NT2/D1 (cell line): ENCODE results near the gene MRTFA.

ENCODE experiments used
- DNase-seq: peaks from one replicate; pipeline ENCODE4 v3.0.0-alpha.2; 2011; ENCODE audit warnings: low read depth, low spot score
- H3K27me3 ChIP-seq: 2 replicates; pipeline ENCODE4 v1.6.0; 2011; ENCODE audit warnings: mild to moderate bottlenecking; ENCODE audit not compliant: insufficient read length, insufficient read depth
- H3K36me3 ChIP-seq: 2 replicates; pipeline ENCODE4 v1.6.1; 2011; ENCODE audit warnings: mild to moderate bottlenecking, low read length, mixed read lengths; ENCODE audit not compliant: insufficient read depth, insufficient read length
- H3K4me1 ChIP-seq: 2 replicates; pipeline ENCODE4 v1.5.1; 2011; ENCODE audit not compliant: insufficient read depth, insufficient read length
- H3K4me3 ChIP-seq: 2 replicates; pipeline ENCODE4 v1.5.1; 2011; ENCODE audit warnings: low read depth; ENCODE audit not compliant: insufficient read length
- H3K9ac ChIP-seq: 2 replicates; pipeline ENCODE4 v1.6.0; 2011; ENCODE audit warnings: low read depth; ENCODE audit not compliant: insufficient read length
- H3K9me3 ChIP-seq: 2 replicates; pipeline ENCODE4 v1.5.1; 2011; ENCODE audit warnings: mild to moderate bottlenecking, low read length; ENCODE audit not compliant: insufficient read depth
- SUZ12 ChIP-seq: IDR thresholded peaks from 2 replicates; pipeline ENCODE4 v1.6.1; 2011; ENCODE audit not compliant: insufficient read length, insufficient read depth; ENCODE audit errors: extremely low read depth
- YY1 ChIP-seq: IDR thresholded peaks from 2 replicates; pipeline ENCODE4 v1.6.1; 2011; ENCODE audit not compliant: insufficient read length, insufficient read depth
- ZNF274 ChIP-seq: IDR thresholded peaks from 2 replicates; pipeline ENCODE4 v1.6.1; 2011; ENCODE audit warnings: mild to moderate bottlenecking, low read depth, low read length

The MRTFA gene

GRCh38 chr22:40671369-40671768 lies 34.9 kb upstream of the MRTFA start:
- no peak for DNase-seq
- Histone ChIP-seq H3K36me3 (no peaks in the 10 kb centered on the region), H3K9me3 (no peaks in the 10 kb centered on the region), H3K9ac (no peak overlapping the region), H3K27me3 (no peaks in the 10 kb centered on the region), H3K4me3 (no peak overlapping the region), H3K4me1 (no peaks in the 10 kb centered on the region)
- TF ChIP-seq ZNF274 (no peak), SUZ12 (no peak), YY1 (no peak)

DNA sequence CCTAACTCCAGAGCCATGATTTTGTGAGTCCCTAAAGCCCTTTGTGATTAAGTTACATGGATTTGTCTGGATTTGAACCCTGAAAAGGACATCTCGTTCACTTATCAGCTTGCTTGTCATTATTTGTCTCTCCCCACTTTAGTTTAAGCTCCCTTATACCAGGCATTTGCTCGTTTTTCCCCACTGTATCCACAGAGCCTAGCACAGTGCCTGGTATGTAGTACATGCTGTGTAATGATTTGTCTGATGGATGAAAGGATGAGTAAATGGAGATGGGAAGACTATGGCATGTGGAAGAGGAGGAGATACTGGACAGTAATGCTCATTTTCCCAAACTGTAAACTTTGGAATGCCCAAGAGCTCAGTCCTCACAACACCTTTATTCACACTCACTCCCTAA lies 33.5 kb upstream of the MRTFA start:
- DNase-seq = no peak
- H3K9me3 ChIP-seq = no peaks in the 10 kb centered on the region
- no peaks in the 10 kb centered on the region for H3K4me1 ChIP-seq
- no peak for TF ChIP-seq ZNF274
- no peak for TF ChIP-seq YY1
- TF ChIP-seq SUZ12 = no peak
- H3K36me3 ChIP-seq = no peaks in the 10 kb centered on the region
- H3K9ac ChIP-seq = no peak overlapping the region
- no peak overlapping the region for H3K4me3 ChIP-seq
- H3K27me3 ChIP-seq = no peaks in the 10 kb centered on the region

DNA sequence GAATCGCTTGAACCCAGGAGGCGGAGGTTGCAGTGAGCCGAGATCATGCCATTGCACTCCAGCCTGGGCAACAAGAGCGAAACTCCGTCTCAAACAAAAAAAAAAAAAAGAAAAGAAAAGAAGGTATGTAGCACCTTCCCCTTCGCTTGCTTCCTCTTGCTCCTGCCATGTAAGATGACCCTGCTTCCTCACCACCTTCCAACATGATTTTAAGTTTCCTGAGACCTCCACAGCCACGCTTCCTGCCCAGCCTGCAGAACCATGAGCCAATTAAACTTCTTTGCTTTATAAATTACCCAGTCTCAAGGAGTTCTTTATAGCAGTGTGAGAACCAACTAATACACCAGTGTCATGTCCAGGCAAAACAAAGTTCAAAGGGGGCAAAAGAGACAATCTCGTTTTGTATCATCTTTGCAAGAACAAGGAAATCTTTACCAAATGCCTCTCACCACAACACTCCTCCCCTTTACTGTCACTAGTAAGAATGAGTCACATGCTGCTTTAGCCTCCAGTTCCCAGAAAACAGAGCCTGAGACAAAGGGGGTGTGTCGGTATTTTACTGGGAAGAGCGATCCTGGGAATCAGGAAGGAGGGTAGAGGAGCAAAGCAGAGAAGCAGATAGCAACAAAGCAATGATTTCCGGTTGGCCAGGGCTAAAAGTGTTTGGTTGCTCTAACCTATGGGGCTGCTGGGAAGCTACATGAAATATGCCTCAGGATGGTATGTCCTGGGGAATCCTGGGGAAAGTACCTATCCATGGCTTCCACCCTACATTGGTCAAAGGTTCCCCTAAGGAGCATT lies 32.3 kb upstream of the MRTFA start:
- no peak for TF ChIP-seq ZNF274
- no peak for TF ChIP-seq YY1
- TF ChIP-seq SUZ12 = no peak
- no peak for DNase-seq
- no peaks in the 10 kb centered on the region for H3K36me3 ChIP-seq

DNA sequence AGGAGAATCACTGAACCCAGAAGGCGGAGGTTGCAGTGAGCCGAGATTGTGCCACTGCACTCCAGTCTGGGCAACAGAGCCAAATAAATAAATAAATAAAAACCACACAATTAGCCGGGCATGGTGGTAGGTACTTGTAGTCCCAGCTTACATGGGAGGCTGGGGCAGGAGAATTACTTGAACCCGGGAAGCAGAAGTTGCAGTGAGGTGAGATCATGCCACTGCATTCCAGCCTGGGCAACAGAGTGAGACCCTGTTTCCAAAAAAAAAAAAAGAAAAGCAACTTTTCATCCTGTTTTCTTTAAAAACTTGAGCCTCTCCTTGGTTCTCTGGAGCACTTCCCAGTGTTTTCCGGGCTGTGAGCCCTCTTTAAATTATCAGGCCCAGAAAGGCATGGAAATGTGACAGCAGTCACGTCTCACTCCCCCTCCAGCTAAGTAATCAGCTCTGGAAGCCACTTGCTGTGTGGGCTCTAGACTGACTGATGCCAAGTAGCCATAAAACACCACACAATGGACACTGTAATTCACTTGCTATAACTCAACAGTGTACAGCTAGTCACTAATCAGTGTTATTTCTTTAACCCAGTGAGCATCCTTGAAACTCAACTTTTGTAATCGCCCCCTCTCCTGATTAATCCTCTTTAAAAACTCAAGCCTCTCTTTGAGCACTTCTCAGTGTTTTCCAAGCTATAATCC lies 29.8 kb upstream of the MRTFA start:
- Histone ChIP-seq H3K4me1 (no peaks in the 10 kb centered on the region), H3K9me3 (no peaks in the 10 kb centered on the region), H3K4me3 (no peak overlapping the region), H3K27me3 (no peaks in the 10 kb centered on the region), H3K9ac (no peak overlapping the region), H3K36me3 (no peaks in the 10 kb centered on the region)
- no peak for DNase-seq
- no peak for TF ChIP-seq YY1
- TF ChIP-seq SUZ12 = no peak
- no peak for TF ChIP-seq ZNF274

More for the DNA sequence above, 32.3 kb upstream of the MRTFA start:
- no peaks in the 10 kb centered on the region for H3K9me3 ChIP-seq
- H3K27me3 ChIP-seq = no peaks in the 10 kb centered on the region
- no peaks in the 10 kb centered on the region for H3K4me1 ChIP-seq
- no peak overlapping the region for H3K9ac ChIP-seq
- H3K4me3 ChIP-seq = no peak overlapping the region

GRCh38 chr22:40665312-40665711 lies 28.8 kb upstream of the MRTFA start:
- Histone ChIP-seq H3K4me1 (no peaks in the 10 kb centered on the region), H3K36me3 (no peaks in the 10 kb centered on the region), H3K27me3 (no peaks in the 10 kb centered on the region), H3K9me3 (no peaks in the 10 kb centered on the region), H3K9ac (no peak overlapping the region), H3K4me3 (no peak overlapping the region)
- DNase-seq = no peak
- no peak for TF ChIP-seq YY1
- no peak for TF ChIP-seq ZNF274
- TF ChIP-seq SUZ12 = no peak

GRCh38 chr22:40661671-40662070 lies 25.2 kb upstream of the MRTFA start:
- Histone ChIP-seq H3K4me1 (no peaks in the 10 kb centered on the region), H3K36me3 (no peaks in the 10 kb centered on the region), H3K9me3 (no peaks in the 10 kb centered on the region), H3K27me3 (no peaks in the 10 kb centered on the region), H3K9ac (no peak overlapping the region), H3K4me3 (no peak overlapping the region)
- TF ChIP-seq ZNF274 (no peak), YY1 (no peak), SUZ12 (no peak)
- DNase-seq = no peak

DNA sequence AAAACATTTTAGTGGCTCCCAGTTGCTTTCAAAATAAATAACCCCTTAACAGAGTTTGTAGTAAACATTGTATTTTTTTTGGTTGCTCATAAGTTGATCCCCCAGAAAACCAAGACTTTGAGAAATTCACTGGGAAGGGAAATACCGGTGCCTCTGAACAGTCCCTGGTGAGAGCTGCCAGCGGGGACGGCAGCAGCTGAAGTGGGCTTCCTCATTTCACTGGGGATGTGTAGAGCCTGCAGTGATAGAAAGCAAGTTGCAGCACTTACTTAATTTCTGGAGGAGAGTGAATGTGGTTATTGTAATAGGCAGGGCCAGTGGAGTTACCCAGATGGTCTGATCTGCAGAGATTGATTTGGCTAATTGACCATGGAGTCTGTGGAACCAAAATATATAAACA lies 24.2 kb upstream of the MRTFA start:
- no peak overlapping the region for H3K4me3 ChIP-seq
- no peaks in the 10 kb centered on the region for H3K27me3 ChIP-seq
- no peaks in the 10 kb centered on the region for H3K9me3 ChIP-seq
- no peak for DNase-seq
- H3K9ac ChIP-seq = no peak overlapping the region
- no peak for TF ChIP-seq ZNF274
- TF ChIP-seq YY1 = no peak
- H3K36me3 ChIP-seq = no peaks in the 10 kb centered on the region
- H3K4me1 ChIP-seq = no peaks in the 10 kb centered on the region
